ENCODE data around the gene NBAS.
"Not testable (repeated sequence)": the region's sequence is repeated elsewhere in the genome, so short reads cannot be mapped to it uniquely, and the experiment has no call there.

NBAS gene

GRCh38 chr2:15540523-15540922, 20.6 kb downstream of the NBAS start:
- DNase-seq (ENCODE audit: low read depth, low spot score), result not testable (repeated sequence)

GRCh38 chr2:15539999-15540398, 21.1 kb downstream of the NBAS start:
- DNase-seq (ENCODE audit: low read depth, low spot score), result no peak
- H3K4me3 ChIP-seq (ENCODE audit: low read length), result no peak overlapping the region

More at GRCh38 chr2:15540523-15540922, 20.6 kb downstream of the NBAS start:
- not testable (repeated sequence) for H3K4me3 ChIP-seq (ENCODE audit: low read length)

- DNase-seq (ENCODE audit: low read depth, low spot score), result no peak
- H3K4me3 ChIP-seq (ENCODE audit: low read length), result no peak overlapping the region
Observed at GRCh38 chr2:15538792-15539191, 22.3 kb downstream of the NBAS start.

- DNase-seq (ENCODE audit: low read depth, low spot score), result no peak
- no peak overlapping the region for H3K4me3 ChIP-seq (ENCODE audit: low read length)
Observed at GRCh38 chr2:15533860-15534480, 27.2 kb downstream of the NBAS start.

- no peak overlapping the region for H3K4me3 ChIP-seq (ENCODE audit: low read length)
- DNase-seq (ENCODE audit: low read depth, low spot score), result no peak
Observed at GRCh38 chr2:15532996-15533395, 28.1 kb downstream of the NBAS start.

GRCh38 chr2:15531095-15531854, 29.9 kb downstream of the NBAS start:
- H3K4me3 ChIP-seq (ENCODE audit: low read length), result no peak overlapping the region
- DNase-seq (ENCODE audit: low read depth, low spot score), result no peak

- no peak for DNase-seq (ENCODE audit: low read depth, low spot score)
- no peak overlapping the region for H3K4me3 ChIP-seq (ENCODE audit: low read length)
Observed at GRCh38 chr2:15527074-15527739, 33.9 kb downstream of the NBAS start.

- H3K4me3 ChIP-seq (ENCODE audit: low read length), result no peak overlapping the region
- no peak for DNase-seq (ENCODE audit: low read depth, low spot score)
Observed at GRCh38 chr2:15521641-15522181, 39.4 kb downstream of the NBAS start.

GRCh38 chr2:15520346-15520745, 40.8 kb downstream of the NBAS start:
- H3K4me3 ChIP-seq (ENCODE audit: low read length), result no peak overlapping the region
- DNase-seq (ENCODE audit: low read depth, low spot score), result no peak

GRCh38 chr2:15518759-15519158, 42.4 kb downstream of the NBAS start:
- DNase-seq (ENCODE audit: low read depth, low spot score), result not testable (repeated sequence)

GRCh38 chr2:15517793-15518192, 43.3 kb downstream of the NBAS start:
- no peak for DNase-seq (ENCODE audit: low read depth, low spot score)
- H3K4me3 ChIP-seq (ENCODE audit: low read length), result no peak overlapping the region

More at GRCh38 chr2:15518759-15519158, 42.4 kb downstream of the NBAS start:
- H3K4me3 ChIP-seq (ENCODE audit: low read length), result not testable (repeated sequence)

GRCh38 chr2:15511686-15512085, 49.4 kb downstream of the NBAS start:
- no peak for DNase-seq (ENCODE audit: low read depth, low spot score)
- no peak overlapping the region for H3K4me3 ChIP-seq (ENCODE audit: low read length)

- no peak for DNase-seq (ENCODE audit: low read depth, low spot score)
- H3K4me3 ChIP-seq (ENCODE audit: low read length), result no peak overlapping the region
Observed at GRCh38 chr2:15510552-15510951, 50.6 kb downstream of the NBAS start.

- no peak for DNase-seq (ENCODE audit: low read depth, low spot score)
- H3K4me3 ChIP-seq (ENCODE audit: low read length), result no peak overlapping the region
Observed at GRCh38 chr2:15510131-15510530, 51.0 kb downstream of the NBAS start.

GRCh38 chr2:15507697-15508096, 53.4 kb downstream of the NBAS start:
- H3K4me3 ChIP-seq (ENCODE audit: low read length), result no peak overlapping the region
- no peak for DNase-seq (ENCODE audit: low read depth, low spot score)

GRCh38 chr2:15507061-15507460, 54.1 kb downstream of the NBAS start:
- H3K4me3 ChIP-seq (ENCODE audit: low read length), result no peak overlapping the region
- no peak for DNase-seq (ENCODE audit: low read depth, low spot score)

GRCh38 chr2:15506229-15506819, 54.8 kb downstream of the NBAS start:
- DNase-seq (ENCODE audit: low read depth, low spot score), result no peak
- no peak overlapping the region for H3K4me3 ChIP-seq (ENCODE audit: low read length)

GRCh38 chr2:15504882-15505663, 56.1 kb downstream of the NBAS start:
- DNase-seq (ENCODE audit: low read depth, low spot score), result peak; percentile 12

GRCh38 chr2:15499251-15499650, 61.9 kb downstream of the NBAS start:
- not testable (repeated sequence) for H3K4me3 ChIP-seq (ENCODE audit: low read length); DNase-seq (ENCODE audit: low read depth, low spot score)

More at GRCh38 chr2:15504882-15505663, 56.1 kb downstream of the NBAS start:
- no peak overlapping the region for H3K4me3 ChIP-seq (ENCODE audit: low read length)

Measured in Jurkat, Clone E6-1 (cell line).